H9 (cell line): ENCODE measurements around the gene TNFSF10. TPM values are rescaled to one million over a fixed set of nuclear protein-coding genes. Genes with fewer than 3 reads are reported as not detected.
"Not testable (repeated sequence)": the region's sequence is repeated elsewhere in the genome, so short reads cannot be mapped to it uniquely, and the experiment has no call there.

Source experiments
- DNase-seq: peaks from one replicate; pipeline ENCODE4 v3.0.0-alpha.2; 2017
- H2AFZ ChIP-seq: one replicate; pipeline ENCODE4 v1.6.1; 2013; ENCODE audit warnings: mild to moderate bottlenecking, low read length, control low read depth, moderate library complexity
- H2AK5ac ChIP-seq: 2 replicates; pipeline ENCODE4 v1.6.1; 2013; ENCODE audit warnings: low read length, control low read depth, mixed read lengths; ENCODE audit not compliant: insufficient read length
- H2BK120ac ChIP-seq: one replicate; pipeline ENCODE4 v1.6.1; 2013; ENCODE audit warnings: low read depth, mild to moderate bottlenecking, low read length, control low read depth, inconsistent platforms; ENCODE audit not compliant: poor library complexity, severe bottlenecking
- H2BK12ac ChIP-seq: 2 replicates; pipeline ENCODE4 v1.6.1; 2013; ENCODE audit warnings: low read length, control low read depth, mixed read lengths, low read depth; ENCODE audit not compliant: insufficient read length
- H2BK15ac ChIP-seq: 2 replicates; pipeline ENCODE4 v1.6.1; 2013; ENCODE audit warnings: low read depth, low read length, control low read depth
- H2BK20ac ChIP-seq: one replicate; pipeline ENCODE4 v1.6.1; 2013; ENCODE audit warnings: low read depth, mild to moderate bottlenecking, low read length, control low read depth, inconsistent platforms; ENCODE audit not compliant: poor library complexity, severe bottlenecking
- H2BK5ac ChIP-seq: 2 replicates; pipeline ENCODE4 v1.6.1; 2013; ENCODE audit warnings: low read length, control low read depth, mixed read lengths; ENCODE audit not compliant: insufficient read length
- H3K14ac ChIP-seq: 2 replicates; pipeline ENCODE4 v1.6.1; 2013; ENCODE audit warnings: low read length, control low read depth; ENCODE audit not compliant: insufficient read depth
- H3K18ac ChIP-seq: 2 replicates; pipeline ENCODE4 v1.6.1; 2013; ENCODE audit warnings: low read depth, mild to moderate bottlenecking, mixed read lengths, low read length, control low read depth; ENCODE audit not compliant: insufficient read length
- H3K23ac ChIP-seq: 2 replicates; pipeline ENCODE4 v1.6.1; 2013; ENCODE audit warnings: low read length, control low read depth, mixed read lengths, low read depth; ENCODE audit not compliant: insufficient read length
- H3K23me2 ChIP-seq: 2 replicates; pipeline ENCODE4 v1.6.1; 2013; ENCODE audit warnings: low read depth, mild to moderate bottlenecking, mixed read lengths, low read length, control low read depth; ENCODE audit not compliant: insufficient read length, poor library complexity, severe bottlenecking
- H3K27ac ChIP-seq: 2 replicates; pipeline ENCODE4 v1.5.1; 2013; ENCODE audit warnings: low read length, control low read depth, mixed read lengths, low read depth; ENCODE audit not compliant: insufficient read length
- H3K27me3 ChIP-seq: 2 replicates; pipeline ENCODE4 v1.6.1; 2013; ENCODE audit warnings: low read length, control low read depth, inconsistent platforms; ENCODE audit not compliant: insufficient read depth
- H3K4ac ChIP-seq: 2 replicates; pipeline ENCODE4 v1.6.1; 2013; ENCODE audit warnings: low read depth, mild to moderate bottlenecking, control low read depth, inconsistent platforms, low read length, moderate library complexity
- H3K4me1 ChIP-seq: 2 replicates; pipeline ENCODE4 v1.6.1; 2013; ENCODE audit warnings: low read length, control low read depth, inconsistent platforms; ENCODE audit not compliant: insufficient read depth
- H3K4me2 ChIP-seq: 2 replicates; pipeline ENCODE4 v1.6.1; 2013; ENCODE audit warnings: low read length, control low read depth, mixed read lengths; ENCODE audit not compliant: insufficient read length, insufficient read depth
- H3K56ac ChIP-seq: 2 replicates; pipeline ENCODE4 v1.6.1; 2013; ENCODE audit warnings: low read depth, mild to moderate bottlenecking, mixed read lengths, low read length, control low read depth; ENCODE audit not compliant: insufficient read length
- H3K79me1 ChIP-seq: 2 replicates; pipeline ENCODE4 v1.6.1; 2013; ENCODE audit warnings: low read depth, mild to moderate bottlenecking, moderate library complexity, low read length, control low read depth, inconsistent platforms; ENCODE audit not compliant: insufficient read depth, poor library complexity, severe bottlenecking
- H3K79me2 ChIP-seq: 2 replicates; pipeline ENCODE4 v1.6.1; 2013; ENCODE audit warnings: low read length, control low read depth, inconsistent platforms; ENCODE audit not compliant: insufficient read depth
- H3K9ac ChIP-seq: 2 replicates; pipeline ENCODE4 v1.6.1; 2013; ENCODE audit warnings: low read length, control low read depth, mixed read lengths; ENCODE audit not compliant: insufficient read length; ENCODE audit errors: extremely low read depth
- H3K9me3 ChIP-seq: one replicate; pipeline ENCODE4 v1.6.1; 2013; ENCODE audit warnings: low read depth, low read length, inconsistent platforms; ENCODE audit not compliant: control insufficient read depth
- H3T11ph ChIP-seq: one replicate; pipeline ENCODE4 v1.6.1; 2013; ENCODE audit warnings: mild to moderate bottlenecking, low read length, control low read depth, inconsistent platforms
- H4K20me1 ChIP-seq: one replicate; pipeline ENCODE4 v1.6.1; 2013; ENCODE audit not compliant: control insufficient read depth, insufficient read length, insufficient read depth
- H4K5ac ChIP-seq: 2 replicates; pipeline ENCODE4 v1.6.1; 2013; ENCODE audit warnings: low read depth, mild to moderate bottlenecking, mixed read lengths, low read length, control low read depth; ENCODE audit not compliant: insufficient read length
- H4K8ac ChIP-seq: replicated peaks from 2 replicates; pipeline ENCODE4 v1.6.1; 2013; ENCODE audit warnings: low read length, control low read depth, mixed read lengths, low read depth; ENCODE audit not compliant: insufficient read length
- H4K91ac ChIP-seq: 2 replicates; pipeline ENCODE4 v1.6.1; 2013; ENCODE audit warnings: low read depth, mild to moderate bottlenecking, moderate library complexity, mixed read lengths, low read length, control low read depth; ENCODE audit not compliant: insufficient read length
- H3K27ac Mint-ChIP-seq, 3 experiments: 2 replicates in 2 of 3; 3 replicates in 1 of 3; pipeline ENCODE4 v1.8.0; 2020 to 2021; ENCODE audit warnings: mixed read lengths in 3 of 3, mild to moderate bottlenecking in 1 of 3, moderate library complexity in 1 of 3
- H3K27me3 Mint-ChIP-seq: 2 replicates; pipeline ENCODE4 v1.8.0; 2021; ENCODE audit warnings: low read depth, mild to moderate bottlenecking, moderate library complexity, mixed read lengths
- H3K36me3 Mint-ChIP-seq, 3 experiments: 2 replicates in 2 of 3; 3 replicates in 1 of 3; pipeline ENCODE4 v1.8.0; 2020 to 2021; ENCODE audit warnings: low read depth in 3 of 3, mixed read lengths in 3 of 3; ENCODE audit not compliant: insufficient read depth in 1 of 3
- H3K4me1 Mint-ChIP-seq, 2 experiments: 2 replicates each; pipeline ENCODE4 v1.8.0; 2020; ENCODE audit warnings: mixed read lengths in 2 of 2
- H3K4me3 Mint-ChIP-seq, 2 experiments: 2 replicates in 1 of 2; 3 replicates in 1 of 2; pipeline ENCODE4 v1.8.0; 2020 to 2021; ENCODE audit warnings: mild to moderate bottlenecking in 2 of 2, mixed read lengths in 2 of 2, moderate library complexity in 1 of 2
- H3K9me3 Mint-ChIP-seq, 2 experiments: 2 replicates in 1 of 2; 3 replicates in 1 of 2; pipeline ENCODE4 v1.8.0; 2020; ENCODE audit warnings: mild to moderate bottlenecking in 2 of 2, mixed read lengths in 2 of 2, moderate library complexity in 1 of 2
- CTCF ChIP-seq: fragments of 200-600 bp; sonication (generic); conservative IDR thresholded peaks from 3 replicates; pipeline ENCODE4 v1.8.0; 2021; ENCODE audit warnings: antibody characterized with exemption, mild to moderate bottlenecking
- WGBS: extraction: QIAGEN DNeasy Blood & Tissue Kit; methylation state at CpG from one replicate; pipeline ENCODE4 v1.1.7; 2013; ENCODE audit warnings: missing lambda C conversion rate, low lambda C conversion rate, mixed read lengths; ENCODE audit not compliant: insufficient read length; ENCODE audit errors: extremely low coverage; 5-methylcytosine and 5-hydroxymethylcytosine counted together
- total RNA-seq: library from RNA; stranded (reverse); gene quantifications from 2 replicates; pipeline ENCODE4 v1.2.1, GENCODE V29; 2021

TNFSF10 gene
- total RNA-seq, 1 experiment from 2014 or later: not detected

- no peak overlapping the region for H3K18ac ChIP-seq
- no peak for DNase-seq
- no peak overlapping the region for H4K8ac ChIP-seq
- H3K4ac ChIP-seq: no peak overlapping the region
- TF ChIP-seq CTCF: no peak
- no peak overlapping the region for H2BK15ac ChIP-seq
- H3K4me2 ChIP-seq: no peak overlapping the region
- no peak overlapping the region for H2AK5ac ChIP-seq
- no peak overlapping the region for H2AFZ ChIP-seq
- peaks cover 2 to 3% of the 10 kb centered on the region in 2 experiments; a peak in 1 of 4 replicates for H3K4me1 Mint-ChIP-seq
- no peaks in the 10 kb centered on the region for H3K9me3 ChIP-seq
- no peaks in the 10 kb centered on the region for H3K27me3 ChIP-seq
- H3K23ac ChIP-seq: no peak overlapping the region
- no peak overlapping the region for H3K9ac ChIP-seq
- H3K27ac Mint-ChIP-seq: no peak overlapping the region
- H3K4me1 ChIP-seq: no peaks in the 10 kb centered on the region
- no peaks in the 10 kb centered on the region for H3K79me2 ChIP-seq
- no peaks in the 10 kb centered on the region for H3K79me1 ChIP-seq
- no peaks in the 10 kb centered on the region for H3K23me2 ChIP-seq
- H3T11ph ChIP-seq: no peak overlapping the region
- H3K36me3 Mint-ChIP-seq: peaks cover 0 to 6% (median 0%) of the 10 kb centered on the region in 3 experiments; a peak in 1 of 7 replicates
- peaks cover 7 to 11% of the 10 kb centered on the region in 2 experiments; a peak in 1 of 5 replicates for H3K9me3 Mint-ChIP-seq
- no peak overlapping the region for H2BK20ac ChIP-seq
- no peak overlapping the region for H3K56ac ChIP-seq
- H3K4me3 Mint-ChIP-seq: no peak overlapping the region
- no CpG with 5 or more reads among the region's 2 CpGs for WGBS
- H2BK5ac ChIP-seq: no peak overlapping the region
- no peak overlapping the region for H3K14ac ChIP-seq
- no peak overlapping the region for H3K27ac ChIP-seq
- no peak overlapping the region for H2BK120ac ChIP-seq
- H4K20me1 ChIP-seq: no peaks in the 10 kb centered on the region
- H4K5ac ChIP-seq: no peak overlapping the region
- H2BK12ac ChIP-seq: no peak overlapping the region
- H3K27me3 Mint-ChIP-seq: peaks cover 2% of the 10 kb centered on the region
- no peak overlapping the region for H4K91ac ChIP-seq
Measured at GRCh38 chr3:172568701-172569100, 45.5 kb upstream of the TNFSF10 start.

GRCh38 chr3:172566785-172567184 lies 43.6 kb upstream of the TNFSF10 start:
- H2BK120ac ChIP-seq, H3K79me2 ChIP-seq, H3K4me3 Mint-ChIP-seq, H3T11ph ChIP-seq, DNase-seq, H3K36me3 Mint-ChIP-seq, H3K4ac ChIP-seq, H3K9me3 ChIP-seq, H3K14ac ChIP-seq, H2BK12ac ChIP-seq, H2AFZ ChIP-seq, H3K9ac ChIP-seq, H3K4me1 ChIP-seq, H3K23me2 ChIP-seq, H4K91ac ChIP-seq, H4K8ac ChIP-seq, H3K56ac ChIP-seq, H4K5ac ChIP-seq, H3K23ac ChIP-seq, H3K79me1 ChIP-seq, H2BK5ac ChIP-seq, H3K27ac Mint-ChIP-seq, H3K4me2 ChIP-seq, H3K27me3 ChIP-seq, H2BK20ac ChIP-seq, H3K27ac ChIP-seq, H4K20me1 ChIP-seq, H3K27me3 Mint-ChIP-seq, H3K18ac ChIP-seq, H2BK15ac ChIP-seq, H2AK5ac ChIP-seq: not testable (repeated sequence)
- peaks cover 10 to 13% of the 10 kb centered on the region in 2 experiments for H3K4me1 Mint-ChIP-seq
- WGBS: no CpG with 5 or more reads among the region's 2 CpGs
- H3K9me3 Mint-ChIP-seq: peaks cover 7 to 11% of the 10 kb centered on the region in 2 experiments; a peak in 1 of 5 replicates
